HL-60 (cell line): ENCODE data around the gene RAET1E.
A peak's percentile ranks its signal among the peaks of the same experiment; 100 is the strongest.

Source experiments
- CTCF ChIP-seq: IDR thresholded peaks from one replicate; pipeline ENCODE4 v1.5.1; 2011; ENCODE audit warnings: low read length, control low read depth, inconsistent platforms; ENCODE audit not compliant: insufficient read depth
- GABPA ChIP-seq: IDR thresholded peaks from 2 replicates; pipeline ENCODE4 v1.6.1; 2012; ENCODE audit warnings: low read depth
- POLR2AphosphoS5 ChIP-seq: IDR thresholded peaks from 2 replicates; pipeline ENCODE4 v1.6.1; 2012; ENCODE audit warnings: low read depth
- REST ChIP-seq: IDR thresholded peaks from 2 replicates; pipeline ENCODE4 v1.6.1; 2012; ENCODE audit warnings: low read depth; ENCODE audit not compliant: insufficient replicate concordance
- SPI1 ChIP-seq: IDR thresholded peaks from 2 replicates; pipeline ENCODE4 v1.6.1; 2012; ENCODE audit warnings: low read depth, mild to moderate bottlenecking, borderline replicate concordance

GRCh38 chr6:149922642-149923326 is 24.9 kb upstream of the RAET1E start, which contains the start of gene RAET1G:
- TF ChIP-seq CTCF (no peak), GABPA (no peak), POLR2AphosphoS5 (no peak), REST (no peak), SPI1 (peak; percentile 55; the same call in 1 of the 2 replicates)
